Activated CD4-positive, alpha-beta T cell treated with anti-CD3 and anti-CD28 coated beads, Interleukin-2, amount 50 U/mL, for 4 hours (primary cell): Measurements from ENCODE around the gene FBXL20.
A peak's percentile ranks its signal among the peaks of the same experiment; 100 is the strongest.

Experiments used
- DNase-seq, 2 experiments: peaks; one replicate each; pipeline ENCODE4 v3.0.0-alpha.2; 2020

Gene FBXL20

DNA sequence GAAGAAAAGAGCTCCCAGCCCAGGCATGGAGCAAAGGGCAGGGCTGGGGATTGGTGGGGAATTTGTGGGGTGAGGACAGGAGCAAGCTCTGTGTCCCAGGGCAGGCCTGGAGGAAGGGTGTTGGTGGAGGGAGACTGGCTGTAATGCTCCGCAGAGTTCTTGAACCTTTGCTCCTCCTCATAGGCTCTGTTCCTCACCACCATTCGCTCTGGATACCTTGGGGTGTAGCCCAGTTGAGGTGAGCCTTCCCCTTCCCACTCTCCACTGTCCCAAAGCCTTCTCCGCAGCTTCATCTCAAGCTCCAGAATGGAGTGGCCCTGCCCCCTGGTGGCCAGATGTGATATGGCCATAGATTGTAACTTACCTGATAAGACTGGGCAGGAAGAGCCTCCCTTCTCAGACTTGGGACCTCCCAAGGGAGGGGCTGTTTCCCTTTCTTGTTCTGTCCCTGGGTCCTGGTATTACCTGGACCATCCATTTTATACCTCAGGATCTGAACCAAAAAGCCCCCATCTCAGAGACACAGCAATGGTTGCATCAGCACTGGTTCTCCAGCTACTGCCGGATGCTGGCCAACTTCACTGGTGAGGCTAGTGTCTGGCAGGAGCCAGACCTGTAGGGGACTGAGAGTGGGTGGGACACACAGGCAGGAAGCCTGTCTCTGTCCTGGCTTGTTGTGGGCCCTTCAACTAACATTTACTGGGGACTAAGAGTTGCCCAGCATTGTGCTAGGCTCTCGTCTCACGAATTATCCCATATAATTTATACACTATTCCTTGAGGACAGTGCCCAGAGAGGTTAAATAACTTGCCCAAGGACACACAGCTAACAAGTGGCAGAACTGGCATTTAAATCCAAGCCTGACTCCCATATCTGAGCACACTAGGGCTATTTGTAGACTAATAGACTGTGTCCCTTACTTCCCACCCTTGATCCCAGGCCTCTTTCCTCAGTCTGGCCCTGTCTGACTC is 156.5 kb downstream of the FBXL20 start:
- peak; percentile 86 to 90 for DNase-seq

DNA sequence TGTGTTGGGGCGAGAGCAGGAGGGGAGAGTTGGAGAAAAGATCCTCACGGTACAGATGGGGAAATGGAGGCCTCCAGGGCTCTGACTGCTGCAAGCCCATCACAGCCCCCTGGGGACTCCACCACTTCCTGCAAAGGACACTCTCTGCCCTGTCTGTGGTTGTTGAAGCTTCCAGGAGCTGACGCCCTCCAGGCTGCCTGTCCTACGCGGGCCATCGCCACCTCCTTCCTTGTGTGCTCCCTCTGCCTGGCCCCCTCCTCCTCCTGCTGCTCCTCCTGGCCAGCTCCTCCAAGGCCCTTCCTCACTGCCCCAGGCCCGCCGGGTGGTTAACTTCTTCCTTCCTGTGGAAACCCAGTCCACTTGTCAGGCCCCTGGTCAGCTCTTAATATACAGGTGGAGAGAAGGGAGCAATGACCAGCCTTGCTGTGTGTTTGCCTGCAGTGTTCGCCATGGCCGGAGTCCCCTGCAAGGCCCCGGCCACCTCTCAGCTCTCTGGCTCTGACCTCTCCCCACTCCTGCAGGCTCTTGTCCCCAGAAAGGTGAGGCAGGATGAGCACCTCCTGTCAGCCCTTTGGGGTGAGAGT is 157.3 kb downstream of the FBXL20 start:
- no peak for DNase-seq

DNA sequence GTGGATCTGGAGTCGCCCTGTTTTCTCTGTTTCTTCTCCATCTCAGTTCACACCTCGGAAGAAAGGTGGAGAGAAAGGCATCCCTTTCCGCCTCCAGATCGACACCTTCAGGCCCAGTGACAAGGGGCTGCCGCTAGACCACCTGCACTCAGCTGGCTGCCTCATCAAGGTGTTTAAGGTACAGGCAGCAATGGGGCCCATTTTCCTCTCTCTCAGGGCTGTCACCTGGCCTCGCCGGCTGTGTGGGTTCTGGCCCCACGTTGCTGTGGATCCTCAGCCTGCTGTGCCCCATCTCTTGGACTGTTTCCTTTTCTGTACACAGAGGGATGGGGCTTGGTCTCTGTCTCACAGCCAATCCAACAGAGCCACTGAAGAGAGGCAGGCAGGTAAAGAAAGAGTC is 158.3 kb downstream of the FBXL20 start:
- no peak for DNase-seq

DNA sequence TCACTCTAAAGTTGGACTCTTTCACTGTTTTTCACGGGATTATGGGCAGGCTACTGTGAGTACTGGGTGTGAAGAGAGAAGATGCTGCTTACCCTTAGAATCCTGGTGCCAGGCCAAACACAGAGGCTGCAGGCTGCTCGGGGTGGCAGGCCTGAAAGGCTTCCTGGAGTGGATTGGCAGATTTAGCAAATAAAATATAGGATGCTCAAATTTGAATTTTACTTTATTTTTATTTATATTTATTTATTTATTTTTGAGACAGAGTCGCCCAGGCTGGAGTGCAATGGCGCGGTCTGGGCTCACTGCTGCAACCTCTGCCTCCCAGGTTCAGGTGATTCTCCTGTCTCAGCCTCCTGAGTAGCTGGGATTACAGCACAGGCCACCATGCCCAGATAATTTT is 160.8 kb downstream of the FBXL20 start:
- no peak for DNase-seq

DNA sequence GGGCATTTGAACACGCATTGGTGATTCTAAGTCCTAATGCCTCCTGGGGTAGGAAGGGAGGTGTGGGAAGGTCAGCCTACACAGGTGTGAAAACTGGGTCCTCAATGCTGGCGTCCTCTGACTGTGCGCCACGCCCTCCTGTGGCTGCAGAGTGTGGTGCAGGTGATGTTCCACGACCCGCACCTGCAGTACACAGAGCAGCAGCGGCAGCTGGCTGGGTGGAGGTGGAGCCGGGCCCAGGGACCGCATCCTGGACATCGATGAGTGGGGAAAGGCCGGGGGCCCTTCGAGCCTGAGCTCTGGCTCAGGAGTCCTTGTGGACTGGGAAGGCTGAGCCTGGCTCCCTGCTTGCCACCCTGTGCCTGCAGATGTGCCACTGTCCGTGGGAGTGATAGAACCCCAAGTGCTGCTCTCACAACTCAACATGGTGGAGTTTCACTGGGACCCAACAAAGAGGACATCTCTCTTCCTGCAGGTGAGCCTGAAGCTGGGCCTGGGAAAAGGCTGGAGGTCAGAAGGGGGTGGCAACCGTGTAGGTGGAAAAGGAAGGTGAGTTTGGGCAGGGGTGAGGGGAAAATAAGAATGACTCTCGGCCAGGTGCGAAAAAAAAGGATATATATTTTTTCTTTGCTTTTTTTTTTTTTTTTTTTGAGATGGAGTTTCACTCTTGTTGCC is 161.6 kb downstream of the FBXL20 start:
- peak; percentile 59 to 64 for DNase-seq

DNA sequence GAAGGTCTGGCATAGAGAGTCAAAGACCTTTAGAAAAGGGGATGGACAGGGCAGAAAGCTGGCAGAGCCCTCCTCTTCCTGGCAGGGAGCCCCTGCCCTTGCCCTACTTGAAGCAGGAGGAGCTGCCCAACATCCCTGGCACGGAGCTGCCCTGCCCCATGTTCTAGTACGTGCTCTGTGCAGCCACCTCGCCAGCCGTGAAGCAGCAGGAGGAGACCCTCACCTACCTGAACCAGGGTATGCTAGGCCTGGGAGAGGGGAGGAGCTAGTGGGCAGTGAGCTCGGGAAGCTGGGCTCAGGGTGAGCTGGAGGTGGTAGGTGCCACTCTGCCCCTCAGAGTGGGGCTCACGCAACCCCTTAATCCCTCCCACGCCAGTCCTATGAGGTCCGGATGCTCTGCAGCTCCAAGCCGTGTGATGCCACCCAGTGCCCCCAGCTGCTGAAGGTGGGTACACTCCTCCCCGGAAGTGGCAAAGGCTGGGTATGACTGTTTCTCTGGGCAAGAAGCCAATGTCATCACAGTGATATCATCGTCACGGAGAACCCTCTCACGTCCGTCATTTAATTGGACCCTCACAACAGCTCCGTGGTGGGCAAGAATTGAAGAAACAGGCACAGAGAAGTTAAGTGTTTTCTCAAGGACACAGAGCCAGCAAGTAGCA is 163.0 kb downstream of the FBXL20 start:
- peak; percentile 68 to 73 for DNase-seq

DNA sequence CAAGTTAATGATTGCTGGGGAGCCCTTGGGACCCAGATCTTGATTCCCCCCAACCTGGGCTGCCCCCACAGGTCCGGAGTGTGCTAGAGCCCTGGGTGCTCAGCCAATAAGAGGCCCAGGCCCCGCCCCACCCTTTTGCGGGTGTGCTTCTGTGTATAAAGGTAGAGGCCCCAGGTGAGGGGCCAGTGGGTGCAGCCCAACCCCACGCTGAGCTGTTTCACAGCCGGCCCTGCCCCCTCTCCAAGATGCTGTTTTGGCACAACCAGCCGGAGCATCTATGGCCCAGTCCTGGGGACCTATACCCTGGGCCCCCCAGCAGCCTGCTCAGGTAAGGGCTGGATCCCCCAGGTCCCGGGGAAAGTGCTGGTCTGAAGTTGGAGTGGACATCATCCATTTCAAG is 163.8 kb downstream of the FBXL20 start:
- DNase-seq, result no peak

DNA sequence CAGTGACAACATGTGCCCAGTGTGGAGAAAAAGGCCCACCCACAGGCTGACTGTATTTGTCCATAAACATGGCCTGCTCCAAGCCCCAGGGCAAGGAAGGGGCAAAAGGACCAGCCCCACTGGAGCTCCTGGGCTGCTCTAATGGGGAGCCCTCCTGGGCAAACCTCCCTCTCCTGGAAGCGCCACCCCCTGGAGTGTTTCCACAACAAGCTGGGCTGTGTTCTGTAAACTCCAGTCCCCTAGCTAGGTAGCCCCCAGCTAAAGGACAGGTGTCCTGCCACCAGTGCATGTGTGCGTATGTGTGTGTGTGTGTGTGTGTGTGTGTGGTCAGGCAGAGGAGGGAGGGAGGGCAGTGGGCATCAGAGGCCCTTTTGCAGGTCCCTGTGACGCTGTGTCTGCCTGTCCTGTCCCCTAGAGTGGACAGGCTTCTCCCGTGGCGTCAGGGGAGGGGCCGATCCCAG is 164.4 kb downstream of the FBXL20 start:
- DNase-seq, result no peak

DNA sequence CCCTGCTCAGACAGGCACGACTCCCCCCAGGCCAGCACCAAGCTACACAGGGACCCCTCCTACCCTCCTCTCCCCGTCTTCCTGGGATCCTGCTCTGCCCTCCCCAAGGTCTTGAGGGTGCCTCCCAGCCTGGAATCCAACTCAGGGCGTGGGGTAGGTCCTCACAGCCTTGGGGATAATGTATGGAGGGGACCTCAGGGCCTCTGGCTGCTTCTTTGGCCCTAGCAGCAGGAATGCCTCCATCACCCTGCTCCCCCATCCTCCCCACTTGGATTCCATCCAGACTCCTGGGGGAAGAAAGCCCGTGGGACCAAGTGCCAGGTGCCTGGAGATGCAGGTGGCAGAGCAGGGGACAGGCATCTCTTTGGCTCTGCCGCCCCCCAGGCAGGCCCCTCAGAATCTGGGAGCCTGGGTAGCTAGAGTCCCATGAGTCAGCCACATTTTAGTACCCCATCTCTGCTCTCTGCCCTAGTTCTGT is 164.9 kb downstream of the FBXL20 start:
- no peak for DNase-seq

DNA sequence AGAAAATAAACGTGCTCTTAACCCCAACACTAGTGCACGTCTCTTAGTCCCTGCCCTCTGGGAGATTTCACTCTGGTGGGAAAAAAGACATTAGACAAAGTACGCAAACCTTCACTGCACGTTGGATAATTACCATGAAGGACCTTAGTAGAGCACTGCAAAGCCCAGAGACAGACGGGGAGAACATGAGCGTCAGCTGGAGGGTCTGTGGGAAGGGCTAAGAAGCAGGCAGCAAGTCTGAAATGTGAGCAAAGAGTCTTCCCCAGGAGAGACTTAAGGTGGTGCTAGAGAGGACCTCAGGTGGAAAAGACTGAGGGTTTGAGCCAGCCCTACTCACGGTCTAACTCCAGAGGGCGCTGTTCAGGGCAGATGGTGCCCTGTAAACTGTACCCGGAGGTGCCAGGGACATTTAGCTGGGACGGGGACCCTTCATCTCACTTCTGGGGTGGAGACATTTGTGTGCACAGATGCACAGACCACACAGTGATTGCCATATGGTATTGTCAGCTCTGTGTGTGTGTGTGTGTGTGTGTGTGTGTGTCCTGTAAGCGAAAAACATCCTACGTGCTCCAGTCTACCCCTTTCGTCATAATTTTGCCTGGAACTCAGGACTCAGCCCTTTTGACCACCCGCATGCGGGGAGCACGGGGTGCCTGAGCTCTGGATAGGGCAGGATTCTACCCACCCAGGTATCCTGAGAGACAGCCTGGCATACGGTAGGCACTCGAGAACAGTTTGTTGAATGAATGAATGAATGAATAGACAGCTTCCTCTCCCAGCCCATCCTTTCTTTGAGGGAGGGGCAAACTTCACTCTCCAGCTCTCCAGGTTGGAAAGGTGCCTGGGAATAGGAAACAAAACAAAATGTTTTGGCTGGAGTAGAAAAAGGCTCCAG is 165.6 kb downstream of the FBXL20 start:
- DNase-seq, result peak; percentile 11 to 27

DNA sequence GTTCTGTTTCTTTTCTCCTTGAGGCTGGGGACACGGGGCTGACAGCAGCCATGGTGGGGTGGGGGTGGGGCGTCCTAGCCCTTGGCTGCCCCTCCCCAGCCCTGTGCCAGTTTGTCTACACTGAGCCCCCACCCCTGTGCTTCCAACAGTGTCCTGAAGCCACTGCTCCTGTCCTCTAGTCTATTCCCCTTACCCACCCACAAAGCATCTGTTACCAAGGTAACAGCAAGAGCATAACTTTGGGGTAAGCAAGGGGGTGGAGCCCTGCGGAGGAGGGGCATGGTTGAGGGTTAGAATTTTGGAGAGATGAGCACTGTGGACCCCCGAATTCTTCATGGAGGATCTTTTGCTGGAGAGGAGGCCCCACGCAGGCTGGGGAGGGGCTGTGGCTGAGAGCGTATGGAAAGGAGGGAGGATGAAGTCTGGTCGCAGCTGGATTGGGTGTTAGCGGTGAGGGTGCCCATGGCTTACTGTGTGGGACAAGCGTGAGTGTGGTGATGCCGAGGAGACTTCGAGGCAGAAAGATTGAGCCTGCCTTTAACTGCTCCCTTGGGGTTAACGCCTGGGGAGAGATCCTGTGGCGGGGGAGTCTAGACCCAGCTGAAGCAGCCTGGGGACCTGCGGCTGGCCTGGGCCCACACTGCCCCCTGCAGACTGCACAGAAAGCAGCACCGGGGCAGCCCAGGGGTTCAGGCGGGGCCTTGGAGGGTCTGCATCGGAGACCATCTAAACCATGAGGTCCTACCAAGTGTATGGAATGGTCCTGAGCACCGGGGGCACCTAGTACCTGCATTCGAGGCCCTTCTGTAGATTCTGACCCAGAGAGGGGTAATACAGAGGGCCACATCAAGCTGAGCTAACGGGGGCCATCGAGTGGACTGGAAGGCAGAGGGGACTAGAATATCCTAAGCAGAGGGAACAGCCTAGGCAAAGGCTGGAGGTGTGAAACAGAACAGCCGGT is 169.6 kb downstream of the FBXL20 start:
- DNase-seq, result peak; percentile 44 to 46

DNA sequence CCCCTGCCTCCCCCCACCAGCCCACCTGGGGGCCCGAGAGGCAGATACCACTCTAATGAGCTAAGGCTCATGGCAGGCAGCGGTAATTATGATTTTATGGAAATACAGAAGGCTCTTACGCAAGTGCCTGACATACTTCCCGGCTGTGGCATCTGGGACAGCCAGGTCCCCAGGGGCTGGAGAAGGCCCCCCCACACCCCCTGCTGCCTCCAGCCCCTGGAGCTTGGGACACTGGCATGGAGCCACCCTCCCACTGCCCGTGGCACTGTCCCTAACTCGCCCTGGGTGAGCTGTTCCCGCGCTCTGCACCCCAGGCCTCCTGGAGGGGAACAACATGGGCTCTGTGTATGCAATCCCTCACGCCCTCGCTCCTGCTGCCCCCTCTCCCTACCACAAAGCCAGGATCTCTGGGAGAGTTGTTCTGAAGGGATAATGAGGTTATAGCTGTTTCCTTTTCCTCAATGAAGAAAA is 170.3 kb downstream of the FBXL20 start:
- no peak for DNase-seq

DNA sequence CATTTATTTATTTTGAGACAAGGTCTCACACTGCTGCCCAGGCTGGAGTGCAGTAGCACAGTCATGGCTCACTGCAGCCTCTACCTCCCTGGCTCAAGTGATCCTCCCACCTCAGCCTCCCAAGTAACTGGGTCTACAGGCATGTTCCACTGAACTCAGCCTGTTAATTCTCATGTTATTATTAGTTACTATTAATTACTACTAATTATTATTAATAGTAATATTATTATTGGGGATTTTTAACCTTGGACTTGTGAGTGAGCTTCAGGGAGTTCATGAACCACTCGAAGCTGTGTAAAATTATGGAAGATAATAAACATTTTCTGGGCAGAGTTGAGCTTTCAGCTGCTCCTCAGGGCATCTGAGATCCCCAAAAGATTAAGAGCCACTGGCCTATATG is 171.1 kb downstream of the FBXL20 start:
- DNase-seq, result no peak

DNA sequence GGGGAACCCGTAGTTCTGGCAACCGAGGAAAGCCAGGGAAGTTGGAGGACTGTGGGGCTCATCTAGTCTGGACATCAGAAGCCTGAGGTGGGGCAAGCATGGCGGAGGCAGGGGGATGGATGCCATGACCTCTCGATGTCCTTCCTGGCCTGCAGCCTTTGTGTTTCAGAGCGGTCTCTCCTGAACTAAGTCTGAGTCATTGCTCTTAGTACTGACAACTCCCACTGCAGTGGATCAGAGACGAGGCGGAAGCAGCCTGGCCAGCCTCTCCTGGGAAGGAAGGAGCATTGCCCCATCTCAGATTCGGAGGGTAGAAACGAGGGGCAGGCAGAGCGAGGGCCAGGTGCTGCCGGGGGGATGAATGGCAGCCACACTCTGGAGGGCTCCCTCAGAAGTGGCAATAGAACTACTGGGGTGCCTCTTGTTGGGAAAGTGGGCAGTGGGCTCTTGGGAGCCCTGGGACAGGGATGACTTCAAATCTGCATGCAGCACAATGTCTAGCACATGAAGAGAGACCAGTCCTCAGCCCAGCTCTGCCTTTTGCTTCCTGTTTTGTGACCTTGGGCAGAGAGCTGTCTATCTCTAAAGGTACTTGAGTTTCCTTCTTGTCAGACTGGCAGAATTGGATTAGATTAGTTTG is 172.0 kb downstream of the FBXL20 start:
- DNase-seq, result no peak

DNA sequence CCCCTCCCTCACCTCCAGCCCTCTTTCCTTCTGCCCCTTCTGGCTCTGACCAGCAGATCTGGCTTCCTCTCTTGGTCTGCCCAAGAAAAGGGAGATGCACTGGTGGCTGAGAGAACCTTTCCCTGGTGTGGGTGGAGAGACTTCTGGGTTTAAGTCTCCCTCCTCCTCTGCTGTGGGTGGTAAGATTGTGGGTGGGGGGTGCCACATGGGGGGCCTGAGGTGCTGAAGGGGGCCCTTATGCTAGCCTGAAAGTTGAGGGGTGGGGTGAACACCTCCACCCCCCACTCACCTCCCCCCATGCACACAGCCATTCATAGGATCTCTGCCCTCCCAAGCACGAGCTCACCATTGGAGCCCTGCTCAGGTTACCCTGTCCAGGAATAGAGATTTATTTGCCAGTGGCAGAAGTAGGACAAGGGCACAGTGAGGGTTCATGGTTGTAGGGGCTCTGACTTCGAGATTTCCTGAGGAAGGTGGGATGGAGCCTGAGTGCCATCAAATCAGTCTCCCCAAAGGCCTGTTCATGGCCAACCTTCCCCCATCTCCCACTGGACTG is 174.0 kb downstream of the FBXL20 start:
- DNase-seq, result no peak

DNA sequence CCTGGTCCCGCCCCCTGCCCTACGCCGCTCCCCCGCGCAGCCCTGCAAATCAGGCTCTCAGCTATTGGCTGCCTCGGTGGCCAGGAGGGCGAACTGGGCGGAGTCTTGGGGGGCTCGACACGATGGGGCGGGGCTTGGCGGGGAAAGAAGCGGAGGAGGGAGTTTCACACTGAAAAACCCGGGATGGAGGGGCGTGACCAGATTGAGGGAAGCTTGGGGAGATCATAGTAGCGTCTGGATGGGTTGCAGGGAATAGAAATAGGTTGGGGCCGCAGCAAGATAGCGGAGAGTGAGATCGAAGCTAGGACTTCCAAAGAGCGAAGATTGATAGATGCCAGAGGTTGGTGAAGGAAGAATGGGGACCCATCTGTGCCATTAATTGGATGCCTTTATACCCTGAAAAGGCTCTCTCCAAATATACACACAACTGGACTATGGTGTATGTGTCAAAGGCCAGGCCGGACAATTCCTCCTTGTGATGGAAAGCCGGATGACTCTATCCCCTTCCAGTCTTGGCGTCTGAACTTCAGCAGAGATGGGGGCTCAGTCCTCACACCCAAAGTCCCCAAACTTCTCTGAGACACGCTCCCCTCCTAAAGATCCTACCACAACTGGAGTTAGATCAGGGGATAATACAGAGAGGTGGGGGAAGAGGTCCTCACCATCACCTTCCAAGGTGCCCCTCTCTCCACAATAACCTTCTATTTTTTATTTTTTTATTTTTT is 175.3 kb downstream of the FBXL20 start:
- peak; percentile 33 to 35 for DNase-seq

DNA sequence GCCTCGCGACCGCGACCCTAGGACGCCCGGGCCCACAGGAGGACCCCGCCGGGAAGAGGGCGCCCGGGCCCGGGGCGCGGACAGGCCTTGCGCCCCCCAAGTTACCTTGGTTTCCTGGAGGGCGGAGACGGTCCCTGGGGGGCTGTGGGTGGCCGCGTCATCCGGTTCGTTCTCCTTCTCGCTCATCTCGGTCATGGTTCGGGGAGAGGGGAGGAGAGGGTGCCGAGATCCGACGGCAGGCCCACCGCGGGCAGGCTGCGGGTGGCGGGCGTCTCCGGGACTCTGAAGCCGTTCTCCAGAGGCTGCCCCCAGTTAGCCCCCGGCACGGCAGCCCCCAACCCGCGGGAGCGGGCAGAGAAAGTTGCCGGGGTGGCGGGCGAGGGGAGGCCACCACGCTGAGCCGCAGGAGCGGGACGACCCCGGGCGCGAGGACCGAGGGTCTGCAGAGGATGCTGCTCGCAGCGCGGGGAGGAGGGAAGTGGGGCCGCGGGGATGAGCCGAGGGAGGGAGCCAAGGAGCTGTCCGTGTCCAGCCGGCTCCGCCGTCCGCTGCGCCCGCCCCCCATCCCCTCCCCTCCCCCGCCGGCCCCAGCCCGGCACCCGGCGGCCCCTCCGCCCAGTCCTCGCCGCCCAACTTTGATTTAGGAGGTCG is 176.0 kb downstream of the FBXL20 start, which contains the start of gene STAC2:
TSS of gene STAC2 (minus strand) at position 638 of the 651 bp plus-strand sequence. CDS start at position 195, 443 bp downstream.
- no peak for DNase-seq

DNA sequence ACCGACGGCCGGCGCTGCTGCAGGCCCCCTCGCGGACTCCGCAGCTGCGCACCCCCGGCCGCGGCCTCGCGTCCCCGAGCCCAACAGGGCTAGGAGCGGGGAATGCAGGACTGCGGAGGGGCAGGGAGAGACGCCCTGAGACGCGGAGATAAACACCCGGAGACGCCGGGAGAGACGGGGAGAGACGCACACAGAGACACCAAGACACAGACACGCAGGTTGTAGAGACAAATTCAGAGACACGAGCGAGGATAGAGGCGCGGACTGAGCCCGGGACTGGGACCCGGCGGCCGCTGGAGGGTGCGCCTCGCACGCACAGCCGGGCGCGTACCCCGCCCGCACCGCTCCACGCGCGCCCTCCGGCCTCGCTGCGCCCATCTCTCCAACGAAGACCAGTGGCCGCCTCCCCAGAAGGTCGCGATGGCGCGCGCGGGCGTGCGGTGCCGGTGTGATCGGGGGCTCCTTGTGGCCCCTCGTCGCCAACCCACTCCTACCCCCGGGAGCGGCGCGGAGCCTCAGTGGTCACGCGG is 176.6 kb downstream of the FBXL20 start:
- no peak for DNase-seq
